HEK293 (cell line): ENCODE data around the gene EVA1C.

Experiments used
- KLF16 ChIP-seq: fragments of 450-650 bp; formaldehyde crosslinking; IDR thresholded peaks from 2 replicates; pipeline ENCODE4 v1.5.1; 2017; ENCODE audit warnings: missing biosample characterization, missing genetic modification characterization
- YY1 ChIP-seq: fragments of 450-650 bp; formaldehyde crosslinking; IDR thresholded peaks from 2 replicates; pipeline ENCODE4 v1.5.1; 2018; ENCODE audit warnings: missing biosample characterization, missing genetic modification characterization
- ZNF335 ChIP-seq: fragments of 450-650 bp; formaldehyde crosslinking; conservative IDR thresholded peaks from 2 replicates; pipeline ENCODE4 v1.5.1; 2016; ENCODE audit warnings: missing biosample characterization, missing genetic modification characterization
- ZNF521 ChIP-seq: fragments of 450-650 bp; formaldehyde crosslinking; IDR thresholded peaks from 2 replicates; pipeline ENCODE4 v1.5.1; 2017; ENCODE audit warnings: missing biosample characterization, mild to moderate bottlenecking, missing genetic modification characterization
- ZNF658 ChIP-seq: fragments of 450-650 bp; formaldehyde crosslinking; IDR thresholded peaks from 2 replicates; pipeline ENCODE4; 2016; ENCODE audit warnings: missing biosample characterization, missing genetic modification characterization
- ZSCAN30 ChIP-seq: fragments of 450-650 bp; IDR thresholded peaks from 2 replicates; pipeline ENCODE4 v1.5.1; 2018; ENCODE audit warnings: missing biosample characterization, mild to moderate bottlenecking, missing genetic modification characterization, moderate library complexity
- TF ChIP-seq, protein P1 (sequence below): fragments of 450-650 bp; formaldehyde crosslinking; IDR thresholded peaks from 2 replicates; pipeline ENCODE4 v1.5.1; 2016; ENCODE audit warnings: missing biosample characterization, missing genetic modification characterization

DNA sequence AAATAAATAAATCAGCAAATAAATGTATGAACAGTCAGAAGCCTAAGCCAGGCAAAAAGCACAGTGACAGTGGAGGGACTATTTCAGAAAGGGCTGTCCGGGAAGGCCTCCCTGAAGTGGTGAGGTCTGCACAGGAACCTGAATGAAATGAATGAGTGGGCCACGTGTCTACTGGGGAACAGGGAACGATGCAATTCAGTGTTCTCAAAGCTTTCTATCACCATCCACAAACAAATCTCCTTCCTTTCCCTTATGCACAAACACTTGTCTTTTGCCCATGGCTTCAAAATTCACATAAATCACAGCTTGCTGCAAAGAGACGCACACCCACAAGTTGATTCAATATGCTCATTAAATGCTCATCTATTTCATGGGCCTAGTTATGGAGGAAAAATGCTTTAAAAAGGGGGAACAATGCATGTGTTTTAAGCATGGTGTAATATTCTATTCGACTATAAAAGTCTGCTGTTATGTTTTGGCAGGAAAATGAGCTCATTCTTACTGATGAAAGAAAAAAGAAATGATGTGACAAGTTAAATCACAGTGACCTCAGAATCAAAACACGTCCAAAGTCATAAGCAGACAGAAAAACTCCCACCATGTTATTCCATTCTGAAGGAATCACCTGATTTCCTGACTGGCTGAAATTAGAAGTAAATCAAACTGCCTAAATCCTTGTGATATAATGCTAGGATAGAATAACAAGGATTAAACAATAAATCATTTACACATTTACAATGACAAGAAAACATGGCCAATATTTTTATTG, 41.3 kb upstream of the EVA1C start:
- TF ChIP-seq KLF16 (tag by site-specific recombination) (0 out of 2 replicates have a peak, but pooled peaks have one; percentile 52), ZSCAN30 (tag by site-specific recombination) (no peak), ZNF335 (tag by site-specific recombination) (peak; percentile 38; the same call in 1 of the 2 replicates), ZNF521 (tag by site-specific recombination) (no peak), YY1 (tag by site-specific recombination) (no peak), ZNF658 (no peak)
- TF ChIP-seq, protein P1, sequence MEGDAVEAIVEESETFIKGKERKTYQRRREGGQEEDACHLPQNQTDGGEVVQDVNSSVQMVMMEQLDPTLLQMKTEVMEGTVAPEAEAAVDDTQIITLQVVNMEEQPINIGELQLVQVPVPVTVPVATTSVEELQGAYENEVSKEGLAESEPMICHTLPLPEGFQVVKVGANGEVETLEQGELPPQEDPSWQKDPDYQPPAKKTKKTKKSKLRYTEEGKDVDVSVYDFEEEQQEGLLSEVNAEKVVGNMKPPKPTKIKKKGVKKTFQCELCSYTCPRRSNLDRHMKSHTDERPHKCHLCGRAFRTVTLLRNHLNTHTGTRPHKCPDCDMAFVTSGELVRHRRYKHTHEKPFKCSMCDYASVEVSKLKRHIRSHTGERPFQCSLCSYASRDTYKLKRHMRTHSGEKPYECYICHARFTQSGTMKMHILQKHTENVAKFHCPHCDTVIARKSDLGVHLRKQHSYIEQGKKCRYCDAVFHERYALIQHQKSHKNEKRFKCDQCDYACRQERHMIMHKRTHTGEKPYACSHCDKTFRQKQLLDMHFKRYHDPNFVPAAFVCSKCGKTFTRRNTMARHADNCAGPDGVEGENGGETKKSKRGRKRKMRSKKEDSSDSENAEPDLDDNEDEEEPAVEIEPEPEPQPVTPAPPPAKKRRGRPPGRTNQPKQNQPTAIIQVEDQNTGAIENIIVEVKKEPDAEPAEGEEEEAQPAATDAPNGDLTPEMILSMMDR = no peak
